Fibroblast of skin of scalp (primary cell): ENCODE data around the gene SEMA3A.

Source experiments
- DNase-seq: peaks from one replicate; pipeline ENCODE4 v3.0.0-alpha.2; 2013

SEMA3A gene

GRCh38 chr7:84195295-84196060, 889 bp upstream of the SEMA3A start:
- DNase-seq = no peak

GRCh38 chr7:84193747-84194146, 842 bp downstream of the SEMA3A start:
- DNase-seq = no peak

- no peak for DNase-seq
Observed at GRCh38 chr7:84191842-84192241, 2.7 kb downstream of the SEMA3A start.

GRCh38 chr7:84191261-84191660, 3.3 kb downstream of the SEMA3A start:
- no peak for DNase-seq

DNA sequence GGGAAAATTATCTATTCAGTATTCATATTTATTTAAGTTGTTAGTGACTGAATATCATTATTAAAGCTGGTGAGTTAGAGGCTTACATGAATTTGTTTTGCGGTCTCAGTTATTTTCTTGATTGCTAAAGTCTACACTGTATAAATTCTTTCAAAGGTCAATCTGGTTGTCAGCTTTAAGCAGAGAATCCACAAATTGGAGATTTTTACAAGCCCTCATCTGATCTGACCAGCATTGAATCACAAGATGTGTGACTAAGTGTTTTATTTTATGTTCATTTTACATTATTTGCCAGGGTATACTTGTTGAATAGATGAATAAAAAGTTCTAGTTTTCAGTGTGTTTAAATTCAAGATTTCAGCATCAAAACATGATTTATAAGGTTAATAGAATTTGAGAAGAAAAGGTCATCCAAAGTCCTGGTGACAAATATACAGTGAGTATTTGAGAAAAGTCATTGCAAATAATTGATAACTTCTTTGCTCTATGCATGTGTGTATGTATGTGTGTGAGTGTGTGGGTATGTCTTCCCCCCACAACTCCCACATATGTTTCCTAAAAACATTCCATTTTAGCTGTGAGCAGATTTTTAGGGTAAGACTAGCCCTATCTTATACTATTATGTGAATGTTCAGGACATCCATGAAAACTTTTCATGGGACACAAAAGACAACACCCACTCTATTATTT, 4.4 kb downstream of the SEMA3A start:
- DNase-seq = no peak

DNA sequence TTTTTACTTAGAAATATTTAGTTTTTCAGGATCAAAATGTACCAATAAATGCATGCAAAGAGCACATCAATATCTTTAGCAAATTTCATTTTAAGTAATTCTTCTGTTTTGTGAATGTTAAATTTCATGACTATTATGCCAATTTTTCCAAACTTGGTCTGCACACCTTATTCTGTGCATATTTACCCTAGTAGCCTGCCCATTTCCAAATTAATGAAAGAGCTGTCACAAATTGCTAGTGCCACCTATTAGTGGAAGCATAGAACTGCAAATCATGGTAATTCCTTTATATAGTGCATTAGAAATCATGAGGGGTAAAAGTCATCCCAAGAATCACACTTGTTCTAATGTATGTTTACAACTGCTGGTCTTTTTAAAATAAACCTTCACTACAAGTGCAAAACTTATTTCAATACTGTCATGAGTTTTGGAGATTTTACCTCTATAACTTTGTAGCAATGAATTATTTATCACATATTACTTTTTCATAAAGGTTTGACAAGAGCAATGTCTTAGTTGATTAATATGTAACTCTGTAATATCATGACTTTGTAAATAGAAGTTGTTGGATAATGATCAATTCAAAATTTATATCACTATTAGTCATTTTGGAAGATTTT, 5.7 kb downstream of the SEMA3A start:
- peak; percentile 33 for DNase-seq

DNA sequence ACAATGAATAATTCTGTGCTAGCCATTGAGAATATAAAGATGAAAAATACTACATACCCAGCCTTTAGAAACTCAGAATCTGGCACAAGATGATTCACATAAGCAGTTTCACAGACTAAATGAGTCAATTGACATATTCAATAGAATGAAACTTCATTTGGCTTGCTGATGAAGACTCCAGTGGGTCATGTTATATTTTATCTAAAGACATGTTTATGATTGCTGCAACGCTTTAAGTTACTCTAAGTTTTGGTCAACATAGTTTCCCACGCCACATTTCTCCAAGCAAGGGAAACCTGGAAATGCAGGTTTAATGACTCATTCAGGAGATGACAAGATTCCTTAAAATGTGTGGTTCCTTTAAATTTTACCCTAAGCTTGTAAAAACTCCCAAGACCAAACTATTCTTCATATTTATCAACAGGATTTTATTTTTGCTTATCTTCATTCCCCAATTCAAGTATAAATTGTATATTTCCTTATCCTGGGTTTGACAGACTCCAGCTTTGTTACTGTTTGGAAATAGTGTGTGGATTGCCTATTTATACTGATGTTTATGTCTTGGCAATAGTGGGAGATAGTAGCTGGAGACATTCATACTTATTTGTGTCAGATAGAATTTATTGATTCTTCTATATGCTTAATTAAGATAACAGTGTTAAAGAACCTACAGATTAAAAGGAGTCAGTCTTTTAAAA, 6.6 kb downstream of the SEMA3A start:
- no peak for DNase-seq

DNA sequence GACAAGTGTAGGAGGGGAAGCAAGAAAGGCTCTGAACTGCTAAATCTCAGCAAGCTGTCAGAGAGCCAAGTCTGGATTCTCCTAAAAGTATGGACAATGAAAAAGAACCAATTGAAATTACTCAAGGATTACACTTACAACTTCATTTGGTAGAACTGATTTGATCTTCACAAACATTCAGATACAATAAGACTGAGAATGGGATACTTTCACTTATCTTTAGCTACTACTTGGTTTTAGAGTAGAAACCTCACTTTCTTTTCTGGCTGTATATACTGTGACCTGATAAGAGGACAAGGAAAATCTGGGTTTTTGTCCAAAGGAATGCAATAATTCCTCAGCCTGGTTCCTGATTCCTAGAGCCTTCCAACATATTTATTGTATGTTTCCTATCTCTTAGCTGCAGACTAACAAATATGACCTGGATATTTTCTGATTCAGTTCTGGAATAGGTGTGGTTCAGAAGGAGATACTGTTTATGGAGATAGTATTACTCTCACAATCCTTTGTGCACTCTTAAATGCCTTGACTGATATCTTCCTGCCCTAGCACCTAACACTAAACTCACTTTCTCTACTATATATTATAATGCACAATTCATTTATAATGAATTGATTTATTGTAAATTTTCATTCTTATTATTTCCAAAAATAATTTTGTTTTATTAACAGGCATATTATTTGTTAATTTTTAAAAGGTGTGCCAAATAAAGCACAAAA, 7.3 kb downstream of the SEMA3A start:
- no peak for DNase-seq

DNA sequence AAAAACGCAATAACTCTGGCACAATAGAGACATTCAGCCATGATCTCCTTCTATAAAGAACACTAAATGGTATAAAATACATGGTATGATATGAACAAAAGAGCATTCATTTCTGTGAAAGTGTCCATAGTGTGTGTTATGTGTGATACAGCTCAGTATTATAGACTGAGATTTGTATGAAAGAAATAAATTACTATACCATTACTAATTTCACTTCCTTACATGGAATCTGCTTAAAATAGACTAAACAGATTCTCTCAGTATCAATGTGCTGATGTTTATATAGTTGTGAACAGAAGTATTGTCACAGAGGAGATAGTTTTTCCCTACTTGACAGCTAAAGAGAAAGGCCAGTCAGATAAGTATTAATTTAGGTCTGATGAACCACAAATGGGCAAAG, 10.8 kb downstream of the SEMA3A start:
- DNase-seq = no peak

DNA sequence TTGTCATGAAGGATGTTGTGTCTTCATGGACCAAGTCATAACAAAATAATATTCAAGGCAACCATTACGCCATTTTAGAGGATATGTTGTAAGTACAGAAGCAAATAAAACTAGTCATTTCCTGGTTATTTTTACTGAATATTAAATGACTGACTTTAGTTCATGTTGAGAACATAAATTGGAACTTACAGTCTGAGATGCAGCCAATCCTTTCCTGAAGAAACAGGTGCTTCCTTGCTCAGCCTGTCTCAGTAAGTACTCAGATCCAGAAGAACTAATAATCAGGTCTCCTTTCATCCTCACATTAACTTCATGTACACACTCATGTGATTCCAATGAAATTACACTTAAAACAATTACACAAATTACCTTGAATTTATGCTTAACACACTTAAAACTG, 12.3 kb downstream of the SEMA3A start:
- no peak for DNase-seq

DNA sequence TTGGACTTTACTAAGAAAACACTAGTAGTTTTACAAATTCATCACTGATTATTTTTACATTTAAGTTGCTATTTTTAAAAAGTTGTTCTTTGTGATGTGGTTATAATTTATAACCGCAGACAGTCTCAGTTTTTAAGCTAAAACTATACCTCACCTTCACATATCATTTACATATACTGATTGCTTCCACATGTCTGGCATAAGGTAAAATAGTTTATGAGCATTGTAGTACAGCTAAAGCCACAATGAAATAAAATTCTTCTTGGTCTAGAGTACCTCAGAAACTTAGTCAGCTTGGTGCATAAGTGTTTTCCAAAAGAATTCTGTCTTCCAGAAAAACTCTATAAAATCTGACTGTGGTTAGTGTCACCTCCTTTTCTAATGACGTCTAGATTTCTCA, 13.0 kb downstream of the SEMA3A start:
- DNase-seq = no peak

DNA sequence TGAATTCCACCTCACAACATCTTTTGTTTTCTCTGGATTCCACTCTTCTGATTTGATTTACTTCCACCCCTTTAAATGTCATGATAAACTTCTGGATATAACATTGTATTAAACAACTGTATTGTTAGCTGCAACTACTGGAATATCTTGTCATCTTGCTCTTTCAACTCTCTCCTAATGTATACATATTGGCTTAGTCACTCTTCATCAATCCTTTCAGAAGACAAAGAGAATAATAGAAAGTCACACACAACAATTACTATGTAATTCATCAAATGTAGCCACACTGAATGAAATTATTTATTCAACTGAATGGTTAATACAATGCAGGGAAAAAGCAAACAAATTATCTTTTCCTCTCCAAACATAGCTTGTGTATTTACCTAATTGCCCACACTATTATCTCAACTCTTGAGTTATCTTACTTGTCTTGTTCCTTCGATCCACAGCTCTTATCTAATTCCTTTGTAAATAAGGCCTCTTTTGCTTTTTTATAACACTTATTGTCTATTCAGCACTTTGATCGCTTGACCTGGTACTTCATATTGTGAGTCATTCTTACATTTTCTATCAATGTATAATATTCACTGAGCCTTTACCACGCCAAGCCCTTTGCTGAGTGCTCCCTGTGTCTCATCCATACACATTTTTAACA, 16.7 kb downstream of the SEMA3A start:
- DNase-seq = no peak

- DNase-seq = no peak
Observed at GRCh38 chr7:84176716-84177115, 17.9 kb downstream of the SEMA3A start.

DNA sequence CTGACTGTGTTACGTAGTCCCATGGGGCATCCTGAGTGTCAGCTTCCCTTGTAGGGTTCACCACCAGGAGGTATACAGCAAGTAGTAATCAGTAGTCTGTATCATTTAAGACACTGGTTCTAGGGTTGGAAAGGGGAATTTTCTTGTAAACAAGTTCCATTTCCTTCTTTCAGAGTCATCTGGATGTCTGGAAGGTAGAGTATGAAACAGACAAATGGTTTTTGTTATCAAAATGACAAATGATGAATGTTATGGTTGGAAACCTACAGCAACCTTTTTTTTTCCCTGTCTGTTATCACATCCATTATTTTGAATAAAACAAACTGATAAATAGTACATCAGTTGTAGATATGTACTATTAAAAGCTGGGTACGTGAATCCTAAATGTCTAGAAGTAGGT, 19.1 kb downstream of the SEMA3A start:
- DNase-seq = no peak

DNA sequence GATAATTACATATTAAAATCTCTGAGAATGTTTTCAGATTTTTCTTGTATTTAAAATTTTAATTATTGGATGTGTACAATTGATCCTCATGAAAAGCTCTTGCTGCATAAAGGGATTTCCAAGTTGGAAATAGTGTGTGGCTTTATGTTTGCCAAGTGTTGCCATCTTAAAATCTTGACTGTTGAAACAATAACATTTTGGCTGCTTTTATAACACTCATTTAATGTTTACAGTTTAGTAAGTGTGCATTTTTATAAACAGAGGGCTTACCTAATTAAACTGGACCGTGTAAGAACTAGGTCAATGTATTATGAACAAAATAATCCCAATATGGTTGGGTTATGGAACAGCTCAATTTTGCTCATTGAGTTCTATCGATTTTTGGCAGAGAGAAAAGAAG, 23.9 kb downstream of the SEMA3A start:
- DNase-seq = no peak

DNA sequence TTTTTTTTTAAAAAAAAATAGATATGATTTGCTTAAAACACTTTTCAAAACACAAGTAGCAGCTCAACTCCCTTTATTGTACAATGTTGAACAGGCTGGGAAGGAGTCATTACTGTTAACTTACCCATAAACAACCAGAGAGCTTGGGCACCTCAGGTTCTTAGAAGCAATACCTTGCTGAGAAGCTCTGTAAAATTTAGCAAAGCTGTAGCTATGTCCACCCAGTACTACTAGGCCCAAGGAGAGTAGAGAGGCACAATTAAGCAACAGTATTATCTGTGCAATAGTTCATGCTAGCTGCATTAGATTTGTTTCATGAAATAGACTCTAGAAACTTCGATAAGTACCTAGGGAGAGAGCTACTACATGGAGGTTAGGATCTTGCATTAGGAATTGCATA, 32.0 kb downstream of the SEMA3A start:
- DNase-seq = no peak

DNA sequence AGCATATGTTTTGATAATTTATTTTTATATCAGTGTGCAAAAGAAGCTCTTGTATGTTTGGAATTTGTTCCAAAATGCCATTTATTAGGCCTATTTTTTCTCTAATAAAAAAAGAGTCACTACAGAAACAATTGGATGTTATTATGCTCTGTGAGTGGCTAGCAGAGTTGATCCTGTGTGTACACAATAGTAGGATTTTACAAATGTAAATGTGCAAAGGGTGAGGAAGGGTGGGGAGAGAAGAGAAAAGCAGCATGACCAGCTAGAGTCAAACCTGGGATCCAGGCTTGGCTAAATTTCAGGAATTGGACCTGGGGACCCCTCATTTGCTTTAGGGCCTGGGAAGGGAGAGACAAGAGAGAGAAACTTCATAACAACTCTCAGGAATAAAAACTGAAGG, 32.5 kb downstream of the SEMA3A start:
- no peak for DNase-seq

DNA sequence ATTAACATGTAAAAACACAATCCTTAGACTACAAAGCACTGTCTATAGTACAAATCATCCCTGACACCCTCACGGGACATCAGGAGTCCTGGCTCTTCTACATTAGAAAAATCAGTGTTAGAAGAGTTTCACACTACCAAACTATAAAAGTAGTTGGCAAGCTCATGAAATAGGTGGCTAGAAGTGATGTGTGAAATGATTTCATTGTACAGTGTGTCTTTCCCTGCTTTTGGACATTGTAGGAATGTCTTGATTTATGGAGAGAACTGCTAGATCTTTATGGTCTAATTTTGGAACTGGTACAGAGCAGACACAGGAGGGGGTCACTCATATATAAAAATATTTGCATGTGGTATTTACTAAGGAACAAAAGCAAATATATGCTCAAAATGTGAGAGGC, 33.2 kb downstream of the SEMA3A start:
- DNase-seq = peak; percentile 32

- no peak for DNase-seq
Observed at GRCh38 chr7:84159435-84159834, 35.2 kb downstream of the SEMA3A start.

DNA sequence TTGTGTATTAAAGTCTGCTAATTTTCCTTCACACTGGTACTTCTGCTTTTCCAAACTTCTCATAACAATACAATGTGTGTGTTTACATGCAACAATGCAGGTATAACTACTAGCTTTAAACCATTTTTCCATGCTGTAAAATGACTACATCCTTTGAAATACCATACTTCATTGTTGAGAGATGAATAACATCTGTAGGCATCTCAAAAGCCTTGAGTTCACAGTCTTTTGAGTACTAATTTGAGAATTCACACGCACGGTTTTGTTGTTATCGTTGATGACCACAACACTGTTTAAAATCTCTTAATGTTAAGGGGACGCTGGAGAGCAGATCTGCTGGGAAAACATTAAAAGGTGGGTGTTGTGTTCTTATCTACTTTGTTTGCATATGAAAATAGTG, 37.4 kb downstream of the SEMA3A start:
- peak; percentile 4 for DNase-seq

GRCh38 chr7:84154991-84155781, 39.4 kb downstream of the SEMA3A start:
- DNase-seq = no peak
